Adrenal gland (tissue), 5 donors: ENCODE data around the gene HIVEP1.

Experiments used
- POLR2A ChIP-seq, 2 donors: fragments of 450-650 bp; IDR thresholded peaks; one replicate each; pipeline ENCODE4 v1.6.1; 2017; ENCODE audit warnings: antibody characterized with exemption in 2 of 2, mild to moderate bottlenecking in 2 of 2, moderate library complexity in 1 of 2
- TF ChIP-seq, protein P1 (sequence below), 6 experiments: fragments of 450-650 bp in 4 of 6; fragments of 200-600 bp in 2 of 6; sonication (generic) in 1 of 6; IDR thresholded peaks; 1 replicate in 5 of 6; 2 replicates in 1 of 6; pipeline versions ENCODE4 v1.5.1 to v1.8.0; 2016 to 2021; ENCODE audit warnings: antibody characterized with exemption in 6 of 6, mild to moderate bottlenecking in 2 of 6, moderate library complexity in 1 of 6
- donor health status: DM: no; HTN: no; CAD: no.

DNA sequence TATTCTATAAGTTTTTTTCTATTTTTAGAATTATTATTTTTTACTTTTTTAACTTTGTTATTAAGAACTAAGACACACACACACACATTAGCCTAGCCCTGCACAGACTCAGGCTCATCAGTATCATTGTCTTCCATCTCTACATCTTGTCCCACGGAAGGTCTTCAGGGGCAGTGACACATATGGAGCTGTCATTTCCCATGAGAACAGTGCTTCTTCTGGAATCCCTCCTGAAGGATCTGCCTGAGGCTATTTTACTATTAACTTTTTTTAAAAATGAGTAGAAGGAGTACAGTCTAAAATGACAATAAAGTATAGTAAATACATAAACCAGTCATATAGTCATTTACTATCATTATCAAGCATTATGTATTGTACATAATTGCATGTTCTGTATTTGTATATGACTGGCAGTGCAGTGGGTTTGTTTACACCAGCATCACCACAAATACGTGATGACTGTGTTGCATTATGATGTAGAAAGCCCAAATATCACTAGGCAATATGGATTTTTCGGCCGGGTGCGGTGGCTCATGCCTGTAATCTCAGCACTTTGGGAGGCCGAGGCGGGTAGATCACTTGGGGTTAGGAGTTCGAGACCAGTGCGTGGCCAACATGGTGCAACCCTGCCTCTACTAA lies 57.9 kb downstream of the HIVEP1 start:
- TF ChIP-seq, protein P1, sequence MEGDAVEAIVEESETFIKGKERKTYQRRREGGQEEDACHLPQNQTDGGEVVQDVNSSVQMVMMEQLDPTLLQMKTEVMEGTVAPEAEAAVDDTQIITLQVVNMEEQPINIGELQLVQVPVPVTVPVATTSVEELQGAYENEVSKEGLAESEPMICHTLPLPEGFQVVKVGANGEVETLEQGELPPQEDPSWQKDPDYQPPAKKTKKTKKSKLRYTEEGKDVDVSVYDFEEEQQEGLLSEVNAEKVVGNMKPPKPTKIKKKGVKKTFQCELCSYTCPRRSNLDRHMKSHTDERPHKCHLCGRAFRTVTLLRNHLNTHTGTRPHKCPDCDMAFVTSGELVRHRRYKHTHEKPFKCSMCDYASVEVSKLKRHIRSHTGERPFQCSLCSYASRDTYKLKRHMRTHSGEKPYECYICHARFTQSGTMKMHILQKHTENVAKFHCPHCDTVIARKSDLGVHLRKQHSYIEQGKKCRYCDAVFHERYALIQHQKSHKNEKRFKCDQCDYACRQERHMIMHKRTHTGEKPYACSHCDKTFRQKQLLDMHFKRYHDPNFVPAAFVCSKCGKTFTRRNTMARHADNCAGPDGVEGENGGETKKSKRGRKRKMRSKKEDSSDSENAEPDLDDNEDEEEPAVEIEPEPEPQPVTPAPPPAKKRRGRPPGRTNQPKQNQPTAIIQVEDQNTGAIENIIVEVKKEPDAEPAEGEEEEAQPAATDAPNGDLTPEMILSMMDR (IDR thresholded peaks at IDR 0.05), result no peak
- TF ChIP-seq POLR2A (IDR thresholded peaks at IDR 0.05), result no peak
